Measurements from ENCODE around the gene OTOG.

The OTOG gene

DNA sequence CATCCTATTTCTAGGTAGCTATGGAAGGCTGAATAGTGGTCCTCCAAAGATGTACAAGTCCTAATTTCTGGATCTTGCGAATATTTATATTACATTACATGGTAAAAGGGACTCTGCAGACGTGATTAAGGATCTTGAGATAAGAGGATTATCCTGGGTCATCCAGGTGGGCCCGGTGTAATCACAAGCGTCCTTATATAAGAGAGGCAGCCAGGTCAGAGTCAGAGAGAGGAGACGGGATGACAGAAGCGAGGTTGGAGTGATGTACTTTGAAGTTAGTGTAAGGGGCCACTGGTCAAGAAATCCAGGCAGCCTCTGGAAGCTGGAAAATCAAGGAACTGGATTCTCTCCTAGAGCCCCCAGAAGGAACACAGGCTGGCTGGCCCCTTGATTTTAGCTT lies 102.2 kb downstream of the OTOG start:
- TF ChIP-seq, protein P1, sequence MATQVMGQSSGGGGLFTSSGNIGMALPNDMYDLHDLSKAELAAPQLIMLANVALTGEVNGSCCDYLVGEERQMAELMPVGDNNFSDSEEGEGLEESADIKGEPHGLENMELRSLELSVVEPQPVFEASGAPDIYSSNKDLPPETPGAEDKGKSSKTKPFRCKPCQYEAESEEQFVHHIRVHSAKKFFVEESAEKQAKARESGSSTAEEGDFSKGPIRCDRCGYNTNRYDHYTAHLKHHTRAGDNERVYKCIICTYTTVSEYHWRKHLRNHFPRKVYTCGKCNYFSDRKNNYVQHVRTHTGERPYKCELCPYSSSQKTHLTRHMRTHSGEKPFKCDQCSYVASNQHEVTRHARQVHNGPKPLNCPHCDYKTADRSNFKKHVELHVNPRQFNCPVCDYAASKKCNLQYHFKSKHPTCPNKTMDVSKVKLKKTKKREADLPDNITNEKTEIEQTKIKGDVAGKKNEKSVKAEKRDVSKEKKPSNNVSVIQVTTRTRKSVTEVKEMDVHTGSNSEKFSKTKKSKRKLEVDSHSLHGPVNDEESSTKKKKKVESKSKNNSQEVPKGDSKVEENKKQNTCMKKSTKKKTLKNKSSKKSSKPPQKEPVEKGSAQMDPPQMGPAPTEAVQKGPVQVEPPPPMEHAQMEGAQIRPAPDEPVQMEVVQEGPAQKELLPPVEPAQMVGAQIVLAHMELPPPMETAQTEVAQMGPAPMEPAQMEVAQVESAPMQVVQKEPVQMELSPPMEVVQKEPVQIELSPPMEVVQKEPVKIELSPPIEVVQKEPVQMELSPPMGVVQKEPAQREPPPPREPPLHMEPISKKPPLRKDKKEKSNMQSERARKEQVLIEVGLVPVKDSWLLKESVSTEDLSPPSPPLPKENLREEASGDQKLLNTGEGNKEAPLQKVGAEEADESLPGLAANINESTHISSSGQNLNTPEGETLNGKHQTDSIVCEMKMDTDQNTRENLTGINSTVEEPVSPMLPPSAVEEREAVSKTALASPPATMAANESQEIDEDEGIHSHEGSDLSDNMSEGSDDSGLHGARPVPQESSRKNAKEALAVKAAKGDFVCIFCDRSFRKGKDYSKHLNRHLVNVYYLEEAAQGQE (IDR thresholded peaks at IDR 0.05; ENCODE audit: insufficient read depth in 1 of 2, low read depth in 2 of 2, low read length in 2 of 2) = no peak
- TF ChIP-seq SIN3A (IDR thresholded peaks at IDR 0.05; ENCODE audit: borderline replicate concordance, insufficient read depth, low read length) (no peak), POLR2AphosphoS5 (IDR thresholded peaks at IDR 0.05; ENCODE audit: low read depth, low read length) (no peak), TAF1 (IDR thresholded peaks at IDR 0.05; ENCODE audit: borderline replicate concordance, insufficient read depth, low read length) (no peak), FOXP2 (optimal IDR thresholded peaks at IDR 0.05; ENCODE audit: borderline replicate concordance, extremely low read depth, extremely low read length, insufficient read depth) (no peak)

DNA sequence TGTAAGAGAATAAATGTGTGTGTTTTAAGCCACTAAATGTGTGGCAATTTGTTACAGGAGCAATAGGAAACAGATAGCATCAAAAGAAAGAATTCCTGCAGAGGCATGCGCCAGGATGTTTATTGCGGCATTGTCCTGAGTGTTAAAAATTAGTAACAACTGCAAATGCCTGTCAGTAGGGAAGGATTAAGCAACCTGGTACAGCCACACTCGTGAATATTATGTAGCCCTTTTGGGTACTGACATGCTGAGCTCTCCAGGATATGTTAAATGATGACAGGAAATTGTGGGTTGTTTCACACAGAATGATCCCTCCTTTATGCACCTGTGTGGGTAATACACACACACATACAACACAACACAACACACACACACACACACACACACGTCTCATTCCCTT lies 102.6 kb downstream of the OTOG start:
- no peak for TF ChIP-seq TAF1 (IDR thresholded peaks at IDR 0.05; ENCODE audit: borderline replicate concordance, insufficient read depth, low read length)
- no peak for TF ChIP-seq POLR2AphosphoS5 (IDR thresholded peaks at IDR 0.05; ENCODE audit: low read depth, low read length)
- TF ChIP-seq, protein P1 (IDR thresholded peaks at IDR 0.05; ENCODE audit: insufficient read depth in 1 of 2, low read depth in 2 of 2, low read length in 2 of 2) = no peak
- TF ChIP-seq FOXP2 (optimal IDR thresholded peaks at IDR 0.05; ENCODE audit: borderline replicate concordance, extremely low read depth, extremely low read length, insufficient read depth) = no peak
- no peak for TF ChIP-seq SIN3A (IDR thresholded peaks at IDR 0.05; ENCODE audit: borderline replicate concordance, insufficient read depth, low read length)

DNA sequence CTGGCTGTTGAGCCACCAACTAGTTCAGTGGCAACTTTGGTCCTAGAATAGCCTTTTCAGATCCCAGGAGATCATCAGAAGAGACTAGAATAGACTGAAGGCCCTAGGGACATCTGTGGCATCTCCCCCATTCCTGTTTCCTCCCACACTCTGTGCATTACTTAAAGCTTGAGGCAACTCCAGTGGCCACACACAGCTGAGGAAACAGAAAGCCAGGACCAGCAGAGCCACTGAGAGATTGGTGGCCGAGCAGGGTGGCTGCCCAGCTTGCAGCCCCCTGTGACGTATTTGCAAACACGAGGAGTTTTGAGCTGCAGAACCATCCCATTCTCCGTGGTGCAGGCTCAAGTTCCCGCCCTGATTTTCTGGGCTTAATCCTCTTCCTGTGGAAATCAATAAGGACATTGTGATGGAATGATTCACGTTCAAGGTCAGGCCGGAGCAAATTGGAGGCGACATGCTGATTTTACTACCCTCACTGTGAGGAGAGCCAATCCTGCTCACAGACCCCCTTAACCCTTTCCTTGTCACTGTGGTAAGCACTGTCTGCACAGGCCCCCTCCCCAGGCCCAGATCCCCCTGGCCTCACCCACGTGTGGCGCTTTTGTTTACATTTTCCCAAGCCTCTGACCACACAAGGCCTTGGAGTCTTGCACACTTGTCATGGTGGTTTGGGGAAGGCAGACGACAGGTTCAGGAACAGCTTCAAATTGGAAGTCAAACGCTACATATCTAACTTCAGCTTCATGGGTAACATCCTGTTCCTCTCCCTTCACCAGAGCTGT lies 103.3 kb downstream of the OTOG start:
- TF ChIP-seq FOXP2 (optimal IDR thresholded peaks at IDR 0.05; ENCODE audit: borderline replicate concordance, extremely low read depth, extremely low read length, insufficient read depth) (no peak), TAF1 (IDR thresholded peaks at IDR 0.05; ENCODE audit: borderline replicate concordance, insufficient read depth, low read length) (no peak), SIN3A (IDR thresholded peaks at IDR 0.05; ENCODE audit: borderline replicate concordance, insufficient read depth, low read length) (no peak), POLR2AphosphoS5 (IDR thresholded peaks at IDR 0.05; ENCODE audit: low read depth, low read length) (no peak)
- TF ChIP-seq, protein P1 (IDR thresholded peaks at IDR 0.05; ENCODE audit: insufficient read depth in 1 of 2, low read depth in 2 of 2, low read length in 2 of 2) = no peak

DNA sequence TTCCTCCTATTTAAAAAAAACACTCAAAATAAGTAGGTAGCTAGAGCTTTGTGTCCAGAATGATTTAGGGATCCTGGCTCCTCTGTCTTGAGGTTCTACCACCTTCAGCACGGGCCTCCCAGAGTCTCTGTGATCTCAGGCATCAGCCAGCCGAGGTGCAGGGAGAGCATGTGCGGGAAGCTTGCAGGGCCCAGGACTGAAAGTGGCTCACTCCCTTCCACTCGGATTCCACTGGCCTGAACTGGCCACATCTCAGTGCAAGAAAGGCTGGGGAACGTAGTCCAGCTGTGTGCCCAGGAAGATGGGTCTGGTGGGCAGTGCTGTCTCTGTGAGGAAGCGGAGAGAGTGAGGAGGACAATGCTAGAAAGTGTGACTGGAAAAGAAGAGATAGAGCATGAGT lies 104.0 kb downstream of the OTOG start:
- TF ChIP-seq, protein P1 (IDR thresholded peaks at IDR 0.05; ENCODE audit: insufficient read depth in 1 of 2, low read depth in 2 of 2, low read length in 2 of 2) = no peak
- TF ChIP-seq FOXP2 (optimal IDR thresholded peaks at IDR 0.05; ENCODE audit: borderline replicate concordance, extremely low read depth, extremely low read length, insufficient read depth) (no peak), SIN3A (IDR thresholded peaks at IDR 0.05; ENCODE audit: borderline replicate concordance, insufficient read depth, low read length) (no peak), POLR2AphosphoS5 (IDR thresholded peaks at IDR 0.05; ENCODE audit: low read depth, low read length) (no peak), TAF1 (IDR thresholded peaks at IDR 0.05; ENCODE audit: borderline replicate concordance, insufficient read depth, low read length) (no peak)

Data from PFSK-1 (cell line).